Breast epithelium (tissue), 3 donors: ENCODE measurements around the gene CMTM3.

Experiments used
- POLR2A ChIP-seq: fragments of 450-650 bp; IDR thresholded peaks from one replicate; pipeline ENCODE4 v1.6.1; 2016; ENCODE audit warnings: antibody characterized with exemption, mild to moderate bottlenecking, moderate library complexity
- POLR2AphosphoS5 ChIP-seq, 3 donors: sonication (generic); formaldehyde crosslinking; IDR thresholded peaks; one replicate each; pipeline ENCODE4 v1.6.1; 2017; ENCODE audit warnings: antibody characterized with exemption in 3 of 3
- TF ChIP-seq, protein P1 (sequence below), 3 donors: fragments of 450-650 bp; IDR thresholded peaks; one replicate each; pipeline ENCODE4 v1.5.1; 2016 to 2017; ENCODE audit warnings: antibody characterized with exemption in 3 of 3, mild to moderate bottlenecking in 3 of 3, moderate library complexity in 3 of 3

DNA sequence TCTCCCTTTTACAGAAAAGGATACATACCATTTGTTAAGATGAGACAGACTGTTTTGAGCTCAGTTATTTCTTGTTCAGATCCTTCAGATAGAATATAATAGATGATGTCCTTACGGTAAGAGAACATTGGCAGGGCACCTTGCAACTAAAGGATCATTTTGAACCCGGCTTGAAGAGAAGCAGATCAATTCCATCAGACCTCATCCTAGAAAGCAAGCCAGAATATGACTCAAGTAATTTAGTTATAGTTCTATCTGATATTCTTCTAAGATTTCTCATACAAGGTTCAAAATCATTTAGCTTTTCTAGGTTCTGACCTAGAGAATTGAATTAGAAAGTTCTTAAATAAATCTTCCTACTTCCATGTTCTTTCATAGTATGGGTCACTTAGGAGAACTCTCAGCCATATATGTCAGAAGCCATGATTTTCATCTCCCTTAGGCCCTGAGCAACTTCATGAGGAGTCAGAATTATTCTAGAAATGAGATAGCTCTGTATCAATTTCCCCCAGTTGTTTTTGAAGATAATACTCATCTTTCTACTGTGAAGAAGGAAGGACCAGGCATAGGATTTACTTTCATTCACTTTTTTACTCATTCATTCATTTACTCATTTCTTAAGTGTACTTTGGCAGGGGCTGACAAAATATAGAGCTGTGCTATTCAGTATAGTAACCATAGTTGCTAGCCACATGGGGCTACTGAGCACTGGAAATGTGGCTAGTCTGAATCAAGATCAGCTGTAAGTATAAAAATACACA is 40.8 kb upstream of the CMTM3 start:
- no peak for TF ChIP-seq POLR2A
- TF ChIP-seq, protein P1, sequence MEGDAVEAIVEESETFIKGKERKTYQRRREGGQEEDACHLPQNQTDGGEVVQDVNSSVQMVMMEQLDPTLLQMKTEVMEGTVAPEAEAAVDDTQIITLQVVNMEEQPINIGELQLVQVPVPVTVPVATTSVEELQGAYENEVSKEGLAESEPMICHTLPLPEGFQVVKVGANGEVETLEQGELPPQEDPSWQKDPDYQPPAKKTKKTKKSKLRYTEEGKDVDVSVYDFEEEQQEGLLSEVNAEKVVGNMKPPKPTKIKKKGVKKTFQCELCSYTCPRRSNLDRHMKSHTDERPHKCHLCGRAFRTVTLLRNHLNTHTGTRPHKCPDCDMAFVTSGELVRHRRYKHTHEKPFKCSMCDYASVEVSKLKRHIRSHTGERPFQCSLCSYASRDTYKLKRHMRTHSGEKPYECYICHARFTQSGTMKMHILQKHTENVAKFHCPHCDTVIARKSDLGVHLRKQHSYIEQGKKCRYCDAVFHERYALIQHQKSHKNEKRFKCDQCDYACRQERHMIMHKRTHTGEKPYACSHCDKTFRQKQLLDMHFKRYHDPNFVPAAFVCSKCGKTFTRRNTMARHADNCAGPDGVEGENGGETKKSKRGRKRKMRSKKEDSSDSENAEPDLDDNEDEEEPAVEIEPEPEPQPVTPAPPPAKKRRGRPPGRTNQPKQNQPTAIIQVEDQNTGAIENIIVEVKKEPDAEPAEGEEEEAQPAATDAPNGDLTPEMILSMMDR (IDR thresholded peaks at IDR 0.05) = no peak
- TF ChIP-seq POLR2AphosphoS5 (IDR thresholded peaks at IDR 0.05) = no peak
